ENCODE data around the gene FTL.

DNA sequence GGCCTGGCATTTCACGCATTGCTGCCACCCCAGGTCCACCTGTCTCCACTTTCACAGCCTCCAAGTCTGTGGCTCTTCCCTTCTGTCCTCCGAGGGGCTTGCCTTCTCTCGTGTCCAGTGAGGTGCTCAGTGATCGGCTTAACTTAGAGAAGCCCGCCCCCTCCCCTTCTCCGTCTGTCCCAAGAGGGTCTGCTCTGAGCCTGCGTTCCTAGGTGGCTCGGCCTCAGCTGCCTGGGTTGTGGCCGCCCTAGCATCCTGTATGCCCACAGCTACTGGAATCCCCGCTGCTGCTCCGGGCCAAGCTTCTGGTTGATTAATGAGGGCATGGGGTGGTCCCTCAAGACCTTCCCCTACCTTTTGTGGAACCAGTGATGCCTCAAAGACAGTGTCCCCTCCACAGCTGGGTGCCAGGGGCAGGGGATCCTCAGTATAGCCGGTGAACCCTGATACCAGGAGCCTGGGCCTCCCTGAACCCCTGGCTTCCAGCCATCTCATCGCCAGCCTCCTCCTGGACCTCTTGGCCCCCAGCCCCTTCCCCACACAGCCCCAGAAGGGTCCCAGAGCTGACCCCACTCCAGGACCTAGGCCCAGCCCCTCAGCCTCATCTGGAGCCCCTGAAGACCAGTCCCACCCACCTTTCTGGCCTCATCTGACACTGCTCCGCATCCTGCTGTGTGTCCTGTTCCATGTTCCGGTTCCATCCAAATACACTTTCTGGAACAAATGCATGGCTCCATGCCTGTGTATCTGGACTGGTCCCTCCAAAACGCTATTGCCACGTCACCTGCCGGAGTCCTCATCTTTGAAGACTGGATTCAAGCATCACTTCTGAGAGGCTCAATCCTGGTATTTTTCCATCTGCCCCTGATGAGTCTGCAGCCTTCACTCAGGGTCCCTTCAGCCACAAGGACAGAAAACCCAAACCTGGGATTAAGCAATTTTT is 42.3 kb upstream of the FTL start:
- TF ChIP-seq, protein P1, sequence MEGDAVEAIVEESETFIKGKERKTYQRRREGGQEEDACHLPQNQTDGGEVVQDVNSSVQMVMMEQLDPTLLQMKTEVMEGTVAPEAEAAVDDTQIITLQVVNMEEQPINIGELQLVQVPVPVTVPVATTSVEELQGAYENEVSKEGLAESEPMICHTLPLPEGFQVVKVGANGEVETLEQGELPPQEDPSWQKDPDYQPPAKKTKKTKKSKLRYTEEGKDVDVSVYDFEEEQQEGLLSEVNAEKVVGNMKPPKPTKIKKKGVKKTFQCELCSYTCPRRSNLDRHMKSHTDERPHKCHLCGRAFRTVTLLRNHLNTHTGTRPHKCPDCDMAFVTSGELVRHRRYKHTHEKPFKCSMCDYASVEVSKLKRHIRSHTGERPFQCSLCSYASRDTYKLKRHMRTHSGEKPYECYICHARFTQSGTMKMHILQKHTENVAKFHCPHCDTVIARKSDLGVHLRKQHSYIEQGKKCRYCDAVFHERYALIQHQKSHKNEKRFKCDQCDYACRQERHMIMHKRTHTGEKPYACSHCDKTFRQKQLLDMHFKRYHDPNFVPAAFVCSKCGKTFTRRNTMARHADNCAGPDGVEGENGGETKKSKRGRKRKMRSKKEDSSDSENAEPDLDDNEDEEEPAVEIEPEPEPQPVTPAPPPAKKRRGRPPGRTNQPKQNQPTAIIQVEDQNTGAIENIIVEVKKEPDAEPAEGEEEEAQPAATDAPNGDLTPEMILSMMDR (IDR thresholded peaks at IDR 0.05): no peak
- no peak for TF ChIP-seq POLR2A (IDR thresholded peaks at IDR 0.05)

All from uterus (tissue), 2 donors.